H1 (cell line): Measurements from ENCODE around the gene GPD1. TPM values are rescaled to one million over a fixed set of nuclear protein-coding genes. Genes with fewer than 3 reads are reported as not detected.

Source experiments
- CTCF ChIA-PET: fragments of 300-600 bp; sonication (Branson Sonifier 250); formaldehyde crosslinking; loops from one replicate; lab custom pipeline; 2021; ENCODE audit not compliant: partially characterized antibody; lab: Charles Lee
- POLR2A ChIA-PET: fragments of 300-600 bp; sonication (Branson Sonifier 250); formaldehyde crosslinking; loops from one replicate; lab custom pipeline; 2021; ENCODE audit warnings: inconsistent platforms; ENCODE audit not compliant: partially characterized antibody; lab: Charles Lee
- DNase-seq, 2 experiments: peaks; one replicate each; pipeline versions ENCODE4 v3.0.0 to v3.0.0-alpha.2; 2010 to 2022; ENCODE audit warnings: low spot score in 2 of 2, low read depth in 1 of 2, mixed read lengths in 1 of 2
- FAIRE-seq: peaks from 2 replicates; lab custom pipeline; 2011; peaks lifted over from hg19 to GRCh38; lab: Jason Lieb, UNC
- H2AFZ ChIP-seq: 2 replicates; pipeline ENCODE4 v1.8.1; 2012; ENCODE audit warnings: low read length, inconsistent platforms
- H2AK5ac ChIP-seq: 2 replicates; pipeline ENCODE4 v1.6.1; 2013; ENCODE audit warnings: low read depth, low read length
- H2BK120ac ChIP-seq: replicated peaks from 2 replicates; pipeline ENCODE3; 2013; ENCODE audit warnings: low read depth, low read length, inconsistent platforms
- H2BK12ac ChIP-seq: 2 replicates; pipeline ENCODE4 v1.6.1; 2013; ENCODE audit warnings: low read depth, low read length
- H2BK15ac ChIP-seq: 2 replicates; pipeline ENCODE4 v1.6.1; 2013; ENCODE audit warnings: low read length
- H2BK20ac ChIP-seq: 2 replicates; pipeline ENCODE4 v1.6.1; 2013; ENCODE audit warnings: low read length
- H2BK5ac ChIP-seq: 2 replicates; pipeline ENCODE4 v1.6.1; 2013; ENCODE audit warnings: low read depth, low read length
- H3K14ac ChIP-seq: 2 replicates; pipeline ENCODE4 v1.6.1; 2013; ENCODE audit warnings: inconsistent platforms; ENCODE audit not compliant: insufficient read length
- H3K18ac ChIP-seq: 2 replicates; pipeline ENCODE4 v1.6.1; 2013; ENCODE audit warnings: low read length; ENCODE audit errors: extremely low read depth
- H3K23ac ChIP-seq: 2 replicates; pipeline ENCODE4 v1.6.1; 2013; ENCODE audit warnings: inconsistent platforms; ENCODE audit not compliant: insufficient read length
- H3K23me2 ChIP-seq: 2 replicates; pipeline ENCODE4 v1.6.1; 2013; ENCODE audit warnings: low read depth, low read length
- H3K27ac ChIP-seq: 2 replicates; pipeline ENCODE4 v1.6.1; 2011; ENCODE audit warnings: low read depth, low read length, inconsistent platforms
- H3K27me3 ChIP-seq, 4 experiments: replicated peaks in 1 of 4; 1 replicate in 1 of 4; 2 replicates in 3 of 4; pipeline versions ENCODE4 v1.6.1 to v1.8.1; 2011 to 2013; ENCODE audit warnings: low read length in 3 of 4, mild to moderate bottlenecking in 3 of 4, inconsistent platforms in 2 of 4, mixed read lengths in 2 of 4, moderate library complexity in 1 of 4; ENCODE audit not compliant: control insufficient read depth in 3 of 4, insufficient read depth in 3 of 4; ENCODE audit errors: extremely low read depth in 1 of 4
- H3K36me3 ChIP-seq, 4 experiments: 2 replicates each; pipeline versions ENCODE4 v1.6.1 to v1.8.1; 2011 to 2013; ENCODE audit warnings: mild to moderate bottlenecking in 4 of 4, low read length in 3 of 4, moderate library complexity in 2 of 4, control low read depth in 1 of 4, inconsistent platforms in 1 of 4; ENCODE audit not compliant: insufficient read depth in 4 of 4, control insufficient read depth in 2 of 4
- H3K4ac ChIP-seq: replicated peaks from 2 replicates; pipeline ENCODE3; 2013; ENCODE audit warnings: low read length, low read depth, mixed read lengths, inconsistent platforms; ENCODE audit not compliant: insufficient read length
- H3K4me1 ChIP-seq, 4 experiments: replicated peaks in 1 of 4; 1 replicate in 1 of 4; 2 replicates in 3 of 4; pipeline versions ENCODE4 v1.6.1 to v1.8.1; 2011 to 2013; ENCODE audit warnings: low read length in 3 of 4, inconsistent platforms in 2 of 4, mixed read lengths in 1 of 4; ENCODE audit not compliant: insufficient read depth in 4 of 4, control insufficient read depth in 3 of 4
- H3K4me2 ChIP-seq, 2 experiments: 2 replicates each; pipeline versions ENCODE4 v1.6.1 to v1.8.1; 2011 to 2013; ENCODE audit warnings: low read depth in 2 of 2, low read length in 2 of 2, control low read depth in 1 of 2, inconsistent platforms in 1 of 2, mild to moderate bottlenecking in 1 of 2; ENCODE audit not compliant: insufficient read depth in 1 of 2
- H3K4me3 ChIP-seq, 4 experiments: fragments of 200-600, 300-600 bp in 1 of 4; sonication (generic), shearing (Covaris generic), sonication (Bioruptor Twin) in 1 of 4; 2 replicates each; pipeline versions ENCODE4 v1.5.1 to v1.8.1; 2011 to 2016; ENCODE audit warnings: low read length in 4 of 4, low read depth in 3 of 4, control low read depth in 2 of 4, inconsistent platforms in 2 of 4, mild to moderate bottlenecking in 2 of 4, mixed read lengths in 1 of 4, moderate library complexity in 1 of 4; ENCODE audit not compliant: insufficient read depth in 2 of 4; ENCODE audit errors: extremely low read depth in 1 of 4
- H3K56ac ChIP-seq: replicated peaks from 2 replicates; pipeline ENCODE3; 2013; ENCODE audit warnings: low read depth, mild to moderate bottlenecking, mixed read lengths, low read length, inconsistent platforms; ENCODE audit not compliant: insufficient read length
- H3K79me1 ChIP-seq: 2 replicates; pipeline ENCODE4 v1.6.1; 2013; ENCODE audit warnings: low read depth, low read length, control low read depth
- H3K79me2 ChIP-seq, 2 experiments: 2 replicates each; pipeline versions ENCODE4 v1.6.1 to v1.8.1; 2012 to 2013; ENCODE audit warnings: low read length in 2 of 2, mild to moderate bottlenecking in 2 of 2, inconsistent platforms in 1 of 2; ENCODE audit not compliant: insufficient read depth in 2 of 2, control insufficient read depth in 1 of 2
- H3K9ac ChIP-seq, 4 experiments: replicated peaks in 1 of 4; 1 replicate in 1 of 4; 2 replicates in 3 of 4; pipeline versions ENCODE4 v1.6.1 to v1.8.1; 2011 to 2013; ENCODE audit warnings: low read depth in 3 of 4, low read length in 3 of 4, control low read depth in 2 of 4, mild to moderate bottlenecking in 2 of 4, moderate library complexity in 2 of 4, inconsistent platforms in 1 of 4; ENCODE audit errors: extremely low read depth in 1 of 4
- H3K9me3 ChIP-seq, 2 experiments: 2 replicates each; pipeline versions ENCODE4 v1.6.1 to v1.8.1; 2012 to 2013; ENCODE audit warnings: mild to moderate bottlenecking in 2 of 2, moderate library complexity in 2 of 2, control low read depth in 1 of 2, inconsistent platforms in 1 of 2, low read depth in 1 of 2, low read length in 1 of 2, mixed read lengths in 1 of 2; ENCODE audit not compliant: insufficient read depth in 2 of 2
- H4K20me1 ChIP-seq, 2 experiments: replicated peaks in 1 of 2; 2 replicates each; pipeline versions ENCODE3 to v1.8.1; 2011 to 2013; ENCODE audit warnings: inconsistent platforms in 2 of 2, low read length in 2 of 2, mild to moderate bottlenecking in 1 of 2; ENCODE audit not compliant: insufficient read depth in 2 of 2, control insufficient read depth in 1 of 2
- H4K5ac ChIP-seq: 2 replicates; pipeline ENCODE4 v1.6.1; 2013; ENCODE audit warnings: low read length, low read depth, mixed read lengths, inconsistent platforms; ENCODE audit not compliant: insufficient read length
- H4K8ac ChIP-seq: 2 replicates; pipeline ENCODE4 v1.8.0; 2013; ENCODE audit warnings: mild to moderate bottlenecking, moderate library complexity, low read length, inconsistent platforms; ENCODE audit not compliant: insufficient read depth; ENCODE audit errors: extremely low read depth
- H4K91ac ChIP-seq: replicated peaks from 2 replicates; pipeline ENCODE3; 2013; ENCODE audit warnings: low read length, mixed read lengths, inconsistent platforms; ENCODE audit not compliant: insufficient read length
- BRCA1 ChIP-seq: IDR thresholded peaks from 2 replicates; pipeline ENCODE4 v1.6.1; 2012; ENCODE audit warnings: low read depth, low read length, improper control_type of control experiment
- CBX5 ChIP-seq: fragments of 300-800, 300-1000 bp; sonication (generic); IDR thresholded peaks from 2 replicates; pipeline ENCODE4 v1.7.1; 2016; ENCODE audit warnings: antibody characterized with exemption, low read length, low read depth
- EZH2 ChIP-seq: fragments of 200-600 bp; sonication (generic); IDR thresholded peaks from 2 replicates; pipeline ENCODE4 v1.7.1; 2012; ENCODE audit warnings: low read depth, mild to moderate bottlenecking, moderate library complexity, low read length, inconsistent platforms; ENCODE audit not compliant: severe bottlenecking
- GABPA ChIP-seq: IDR thresholded peaks from 2 replicates; pipeline ENCODE4 v1.6.1; 2011; ENCODE audit warnings: mild to moderate bottlenecking, low read length, moderate library complexity, borderline replicate concordance; ENCODE audit not compliant: insufficient read depth
- NRF1 ChIP-seq: IDR thresholded peaks from 2 replicates; pipeline ENCODE4 v1.6.1; 2011; ENCODE audit warnings: mild to moderate bottlenecking, low read depth, low read length, improper control_type of control experiment
- SAP30 ChIP-seq: fragments of 300-600 bp; sonication (generic); IDR thresholded peaks from 2 replicates; pipeline ENCODE4 v1.7.1; 2012; ENCODE audit warnings: low read length, moderate library complexity, mild to moderate bottlenecking, inconsistent platforms; ENCODE audit not compliant: insufficient read depth, insufficient replicate concordance
- ZNF274 ChIP-seq: IDR thresholded peaks from 2 replicates; pipeline ENCODE4 v1.7.0; 2012; ENCODE audit warnings: low read length, borderline replicate concordance; ENCODE audit errors: extremely low read depth
- WGBS, 2 experiments: shearing (Covaris generic) in 1 of 2; methylation state at CpG; one replicate each; pipeline versions ENCODE4 v1.1.6 to v1.1.7; 2013 to 2015; ENCODE audit warnings: low lambda C conversion rate in 2 of 2, mixed read lengths in 2 of 2, inconsistent platforms in 1 of 2, low coverage in 1 of 2, missing lambda C conversion rate in 1 of 2; ENCODE audit not compliant: insufficient replicate concordance in 2 of 2, insufficient coverage in 1 of 2, insufficient read length in 1 of 2; ENCODE audit errors: extremely low coverage in 1 of 2, missing lambda C conversion rate in 1 of 2; 5-methylcytosine and 5-hydroxymethylcytosine counted together
- polyA plus RNA-seq, 7 experiments: library from polyadenylated mRNA; depleted of rRNA in 3 of 7; stranded (reverse) in 5 of 7; unstranded in 2 of 7; fragments of >200 nt in 5 of 7; fragments of 200-250 nt in 2 of 7; gene quantifications; 1 replicate in 5 of 7; 2 replicates in 1 of 7; 4 replicates in 1 of 7; pipeline versions ENCODE4 v1.2.1 to v1.2.3, GENCODE V29; 2011 to 2013; ENCODE audit warnings: missing spikeins in 2 of 7, mixed read lengths in 2 of 7
- total RNA-seq: library from RNA; stranded (reverse); fragmentation: NEBNext Ultra II Directional; extraction: Animal tissue kit (Norgen Biotek cat#: 25700); gene quantifications from 2 replicates; pipeline ENCODE4 v1.2.1, GENCODE V29; 2021
- TF ChIP-seq, protein P1 (sequence below): IDR thresholded peaks from 2 replicates; pipeline ENCODE4 v1.6.1; 2012; ENCODE audit warnings: low read length, inconsistent platforms
- TF ChIP-seq, protein P2 (sequence below): IDR thresholded peaks from 2 replicates; pipeline ENCODE4 v1.6.1; 2012; ENCODE audit warnings: inconsistent platforms

The GPD1 gene
- total and polyA plus RNA-seq, 2 of the 8 experiments (the other 6 are each of a cell fraction or from before 2014, with no cell fraction given), result 0.45 to 0.74 TPM

DNA sequence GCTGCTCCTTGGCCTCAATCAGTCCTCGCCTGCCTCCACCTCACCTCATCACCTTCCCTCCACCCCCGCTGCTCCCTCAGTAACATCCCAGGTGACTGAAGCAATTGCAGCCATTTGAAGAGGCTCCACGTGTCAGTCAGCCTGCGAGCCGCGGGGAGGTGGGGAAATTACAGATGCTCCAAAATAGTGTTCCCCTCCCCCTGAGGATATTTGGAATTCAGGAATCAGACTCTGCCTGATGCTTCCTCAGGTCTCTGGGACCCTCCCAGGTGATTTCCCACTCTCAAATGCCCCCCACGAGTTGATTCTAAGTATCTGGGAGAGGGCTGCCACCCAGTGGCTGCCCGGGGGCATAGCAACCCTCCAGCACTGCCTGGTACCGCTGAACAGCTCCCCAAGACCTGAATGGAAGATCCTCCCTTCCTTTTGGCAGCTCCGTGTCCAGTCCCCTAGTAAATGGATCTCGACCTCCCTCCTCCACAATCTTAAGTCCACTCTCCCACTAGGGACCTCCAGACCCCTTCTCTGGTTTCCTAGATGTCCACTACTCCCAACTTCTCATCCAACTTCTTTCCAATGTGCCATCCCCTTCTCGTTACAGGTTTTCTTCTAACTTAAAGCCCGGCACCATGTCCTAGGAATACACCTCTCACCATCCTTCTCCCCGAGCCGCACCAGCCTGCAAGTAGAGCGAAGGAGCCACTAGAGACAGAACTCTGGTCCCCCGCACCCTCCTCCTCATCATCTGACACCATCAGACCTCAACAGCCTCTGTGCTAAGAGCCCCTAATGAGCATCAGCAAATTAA is 47.8 kb upstream of the GPD1 start:
- H3K36me3 ChIP-seq, result no peaks in the 10 kb centered on the region
- no peaks in the 10 kb centered on the region for H3K9me3 ChIP-seq
- H4K5ac ChIP-seq, result no peak overlapping the region
- FAIRE-seq (peak; percentile 63), DNase-seq (peak in 1 of 2 experiments; percentile 82)
- peak overlapping the region; percentile 94 to 95 for H3K4me2 ChIP-seq
- H3K56ac ChIP-seq, result no peak overlapping the region
- no peak overlapping the region for H2BK5ac ChIP-seq
- no peaks in the 10 kb centered on the region for H3K79me1 ChIP-seq
- WGBS, 2 experiments, result 17% methylated on average over 17 of the region's 17 CpGs; no CpG with 5 or more reads in 1 of the 2 experiments
- no peaks in the 10 kb centered on the region for H3K79me2 ChIP-seq
- peaks cover 3 to 16% (median 10%) of the 10 kb centered on the region in 4 experiments for H3K4me1 ChIP-seq
- H2AFZ ChIP-seq, result no peak overlapping the region; the same call in 1 of the 2 replicates
- no peak overlapping the region for H2BK15ac ChIP-seq
- H3K27ac ChIP-seq, result no peak overlapping the region
- H2AK5ac ChIP-seq, result no peak overlapping the region
- no peak overlapping the region for H3K9ac ChIP-seq
- CTCF ChIA-PET, result interaction anchor here (0.6 to 10.7 kb wide), 42 partner anchors 8 to 1206 kb away, joined by 3 to 257 read pairs (median 4); partner anchors contain the start of genes COX14, RACGAP1 and SMARCD1
- H3K4me3 ChIP-seq, result peak overlapping the region in 2 of 4 experiments; percentile 17 to 74; a peak in 5 of 8 replicates
- H4K20me1 ChIP-seq, result peaks cover 2 to 4% of the 10 kb centered on the region in 2 experiments
- no peak overlapping the region for H3K4ac ChIP-seq
- POLR2A ChIA-PET, result interaction anchor here (0.9 to 3.4 kb wide), 8 partner anchors 9 to 97 kb away, joined by 3 to 19 read pairs (median 6); no protein-coding TSS in a partner anchor
- no peak overlapping the region for H4K91ac ChIP-seq
- no peak overlapping the region for H3K14ac ChIP-seq
- peaks cover 11% of the 10 kb centered on the region for H3K23me2 ChIP-seq
- H3K27me3 ChIP-seq, result peaks cover 35 to 91% (median 73%) of the 10 kb centered on the region in 4 experiments
- no peak overlapping the region for H3K18ac ChIP-seq
- peak overlapping the region; percentile 77; the same call in 1 of the 2 replicates for H4K8ac ChIP-seq
- no peak overlapping the region for H3K23ac ChIP-seq
- no peak overlapping the region for H2BK20ac ChIP-seq
- no peak overlapping the region for H2BK120ac ChIP-seq
- no peak overlapping the region for H2BK12ac ChIP-seq
- no peak for TF ChIP-seq ZNF274
- TF ChIP-seq GABPA, result no peak
- no peak for TF ChIP-seq CBX5
- no peak for TF ChIP-seq EZH2
- TF ChIP-seq, protein P1, sequence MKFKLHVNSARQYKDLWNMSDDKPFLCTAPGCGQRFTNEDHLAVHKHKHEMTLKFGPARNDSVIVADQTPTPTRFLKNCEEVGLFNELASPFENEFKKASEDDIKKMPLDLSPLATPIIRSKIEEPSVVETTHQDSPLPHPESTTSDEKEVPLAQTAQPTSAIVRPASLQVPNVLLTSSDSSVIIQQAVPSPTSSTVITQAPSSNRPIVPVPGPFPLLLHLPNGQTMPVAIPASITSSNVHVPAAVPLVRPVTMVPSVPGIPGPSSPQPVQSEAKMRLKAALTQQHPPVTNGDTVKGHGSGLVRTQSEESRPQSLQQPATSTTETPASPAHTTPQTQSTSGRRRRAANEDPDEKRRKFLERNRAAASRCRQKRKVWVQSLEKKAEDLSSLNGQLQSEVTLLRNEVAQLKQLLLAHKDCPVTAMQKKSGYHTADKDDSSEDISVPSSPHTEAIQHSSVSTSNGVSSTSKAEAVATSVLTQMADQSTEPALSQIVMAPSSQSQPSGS, result no peak
- no peak for TF ChIP-seq NRF1
- TF ChIP-seq, protein P2, sequence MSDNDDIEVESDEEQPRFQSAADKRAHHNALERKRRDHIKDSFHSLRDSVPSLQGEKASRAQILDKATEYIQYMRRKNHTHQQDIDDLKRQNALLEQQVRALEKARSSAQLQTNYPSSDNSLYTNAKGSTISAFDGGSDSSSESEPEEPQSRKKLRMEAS, result peak; percentile 87
- no peak for TF ChIP-seq SAP30
- TF ChIP-seq BRCA1, result no peak
